GM18909 (cell line): Measurements from ENCODE around the gene ITGB1.
"Not testable (repeated sequence)": the region's sequence is repeated elsewhere in the genome, so short reads cannot be mapped to it uniquely, and the experiment has no call there.

Experiments
- ATAC-seq: cut with Tn5 transposase; IDR thresholded peaks from one replicate; pipeline ENCODE4 v1.9.1; 2021; ENCODE audit warnings: mild to moderate bottlenecking; ENCODE audit not compliant: unreplicated experiment, poor library complexity

Gene ITGB1

DNA sequence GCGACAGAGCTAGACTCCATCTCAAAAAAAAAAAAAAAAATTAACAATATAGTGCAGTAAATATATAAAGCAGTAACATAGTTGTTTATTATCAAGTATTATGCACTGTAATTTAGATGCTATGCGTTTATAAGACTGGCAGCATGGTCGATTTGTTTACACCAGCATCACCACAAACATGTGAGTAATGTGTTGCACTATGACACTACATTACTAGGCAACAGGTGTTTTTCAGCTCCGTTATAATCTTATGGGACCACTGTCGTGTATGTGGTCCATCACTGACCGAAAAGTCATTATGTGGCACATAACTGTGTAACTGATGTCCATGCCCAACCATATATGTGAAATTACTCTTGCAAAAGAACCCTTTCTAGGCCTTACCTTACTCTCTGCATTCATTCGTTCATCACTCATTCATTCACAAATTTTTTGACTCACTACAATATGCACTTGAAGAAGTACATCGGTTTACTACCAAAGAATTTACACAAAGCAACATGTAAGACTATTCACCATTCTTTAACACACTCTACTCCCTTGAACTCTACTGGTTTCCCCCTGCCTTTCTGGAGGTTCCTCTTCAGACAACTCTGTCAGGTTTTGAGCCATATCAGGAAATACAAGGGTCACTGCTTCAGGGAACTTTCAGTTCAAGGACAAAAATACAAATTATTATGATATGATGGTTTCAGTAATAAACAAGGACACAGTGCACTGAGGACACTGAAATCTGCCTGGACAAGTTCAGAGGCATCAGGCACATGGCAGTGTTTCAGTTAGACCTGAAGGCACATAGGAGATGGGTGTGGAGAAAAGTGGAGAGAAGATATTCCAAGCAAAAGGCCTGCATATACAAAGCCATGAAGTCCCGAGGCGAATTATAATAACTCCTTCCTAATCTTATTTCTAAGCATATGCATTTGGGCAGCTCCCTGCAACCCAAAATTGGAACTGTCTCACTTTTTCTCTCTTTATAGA, 17.4 kb downstream of the ITGB1 start:
- ATAC-seq: no peak

DNA sequence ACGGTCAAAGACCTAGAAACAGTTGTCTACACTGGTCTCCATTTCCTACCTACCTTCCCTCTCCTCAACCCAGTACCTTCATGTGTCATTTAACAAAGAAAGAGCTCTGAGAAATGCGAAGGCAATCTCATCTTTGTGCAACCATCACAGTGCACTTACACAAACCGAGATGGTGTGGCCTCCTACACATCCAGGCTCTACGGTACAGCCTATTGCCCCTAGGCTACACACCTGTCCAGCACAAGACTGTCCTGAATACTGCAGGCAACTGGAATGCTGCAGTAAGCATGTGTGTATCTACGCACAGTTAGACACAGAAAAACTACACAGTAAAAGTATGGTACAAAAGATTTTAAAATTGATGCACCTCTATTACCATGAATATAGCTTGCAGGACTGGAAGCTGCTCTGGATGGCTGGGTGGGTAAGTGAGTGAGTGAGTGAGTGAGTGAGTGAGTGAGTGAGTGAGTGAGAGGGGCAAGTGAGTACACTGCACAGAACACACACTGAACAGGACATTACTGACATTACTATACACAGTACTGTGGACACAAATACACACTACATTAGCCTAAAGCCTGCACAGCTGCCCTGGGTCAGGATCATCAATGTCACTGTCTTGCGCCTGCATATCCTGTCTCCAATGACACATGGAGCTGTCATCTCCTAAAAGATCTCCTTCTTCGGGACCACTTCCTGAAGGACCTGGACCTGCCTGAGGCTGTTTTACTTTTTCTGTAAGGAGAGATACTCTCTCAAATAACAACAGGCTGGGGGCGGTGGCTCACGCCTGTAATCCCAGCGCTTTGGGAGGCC, 18.5 kb downstream of the ITGB1 start:
- ATAC-seq: no peak

DNA sequence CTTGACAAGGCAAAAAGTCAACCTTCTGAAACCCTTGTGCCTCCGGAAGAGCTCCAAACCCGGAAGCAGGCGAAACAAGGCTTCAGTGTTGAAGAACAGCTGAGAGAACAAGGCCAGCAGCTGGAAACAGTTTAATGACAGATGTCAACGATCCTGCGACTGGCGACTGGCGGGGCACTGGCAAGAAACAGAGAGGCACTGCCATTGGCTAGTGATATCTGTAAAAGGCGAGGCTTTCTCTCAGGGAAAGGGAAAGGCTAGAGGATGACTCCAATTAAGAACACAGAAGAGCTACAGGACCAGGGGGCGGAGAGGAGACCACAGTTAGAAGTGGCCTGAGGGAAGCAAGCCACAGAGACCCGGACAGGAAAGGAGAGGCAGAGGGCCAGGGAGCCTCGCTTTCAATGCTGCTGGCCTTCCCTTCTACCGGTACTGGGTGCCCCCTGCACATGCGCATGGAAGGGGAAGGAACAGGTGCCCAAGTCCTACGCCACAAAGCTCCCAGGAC, 19.4 kb downstream of the ITGB1 start:
- ATAC-seq: no peak

- no peak for ATAC-seq
Measured at GRCh38 chr10:32937911-32938424, 20.1 kb downstream of the ITGB1 start.

- ATAC-seq: no peak
Measured at GRCh38 chr10:32932225-32932729, 25.8 kb downstream of the ITGB1 start.

- ATAC-seq: no peak
Measured at GRCh38 chr10:32931593-32931992, 26.4 kb downstream of the ITGB1 start.

DNA sequence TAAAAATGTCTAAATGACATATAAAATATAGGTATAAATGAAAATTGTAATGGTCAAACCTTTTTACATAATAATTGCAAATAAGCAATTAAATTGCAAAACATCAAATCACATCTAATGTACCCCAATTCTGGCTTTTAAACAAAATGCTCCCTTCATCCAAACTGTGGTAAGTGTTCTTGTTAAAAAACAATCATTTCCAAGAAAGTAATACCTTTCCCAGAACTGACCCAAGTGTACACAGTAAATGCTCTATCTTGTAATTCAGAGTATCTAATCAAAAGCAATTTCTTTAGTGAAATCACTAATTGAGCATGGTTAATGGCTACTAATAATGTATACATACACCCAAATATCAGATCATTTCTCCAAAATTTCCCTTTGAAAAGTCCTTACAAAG, 28.0 kb downstream of the ITGB1 start:
- ATAC-seq: no peak

DNA sequence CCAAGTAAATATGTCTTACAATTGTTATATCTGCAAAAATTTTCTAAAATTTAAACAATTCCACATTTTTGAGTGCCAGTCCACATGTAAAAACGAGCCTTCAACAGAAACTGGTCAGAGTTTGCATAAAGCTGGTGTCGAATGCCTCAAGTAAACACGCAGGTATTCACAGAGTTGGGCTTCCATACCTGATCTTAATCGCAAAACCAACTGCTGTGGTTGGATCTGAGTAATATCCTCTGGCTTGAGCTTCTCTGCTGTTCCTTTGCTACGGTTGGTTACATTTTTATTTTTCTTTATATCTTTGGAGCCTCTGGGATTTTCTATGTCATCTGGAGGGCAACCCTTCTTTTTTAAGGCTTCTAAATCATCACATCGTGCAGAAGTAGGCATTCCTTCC, 28.4 kb downstream of the ITGB1 start:
- ATAC-seq: no peak

GRCh38 chr10:32927750-32928149, 30.3 kb downstream of the ITGB1 start:
- ATAC-seq: no peak

GRCh38 chr10:32923849-32924248, 34.2 kb downstream of the ITGB1 start:
- no peak for ATAC-seq

- no peak for ATAC-seq
Measured at GRCh38 chr10:32923134-32923533, 34.9 kb downstream of the ITGB1 start.

GRCh38 chr10:32922170-32922569, 35.9 kb downstream of the ITGB1 start:
- no peak for ATAC-seq

GRCh38 chr10:32917817-32918216, 40.2 kb downstream of the ITGB1 start:
- ATAC-seq: not testable (repeated sequence)

DNA sequence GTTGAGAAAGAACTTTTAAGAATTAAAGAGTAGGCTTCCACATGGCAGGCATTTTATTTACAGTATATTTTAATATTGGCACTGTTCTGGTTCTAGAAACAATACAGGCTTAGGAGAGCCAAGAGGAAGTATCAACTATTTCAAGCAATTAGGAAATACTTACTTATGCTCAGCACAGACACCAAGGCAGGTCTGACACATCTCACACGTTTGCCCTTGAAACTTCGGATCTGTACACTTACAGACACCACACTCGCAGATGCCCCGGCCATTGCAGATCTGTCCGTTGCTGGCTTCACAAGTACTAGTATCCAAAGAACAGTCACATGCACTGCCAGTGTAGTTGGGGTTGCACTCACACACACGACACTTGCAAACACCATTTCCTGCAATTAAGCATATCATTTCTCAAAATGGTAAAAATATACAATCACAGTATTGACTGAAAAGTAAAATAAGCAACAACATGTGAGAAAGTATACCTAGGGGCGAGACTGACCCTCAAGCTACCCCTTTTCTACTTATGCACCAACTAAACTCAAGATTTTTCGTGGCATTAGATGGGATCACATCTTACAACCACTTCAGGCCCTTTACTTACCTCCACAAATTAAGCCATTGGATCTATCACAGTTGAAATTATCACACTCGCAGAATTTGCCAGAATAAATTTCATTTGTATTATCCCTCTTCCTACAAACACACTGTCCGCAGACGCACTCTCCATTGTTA, 46.6 kb downstream of the ITGB1 start:
- no peak for ATAC-seq

GRCh38 chr10:32909970-32910369, 48.1 kb downstream of the ITGB1 start:
- not testable (repeated sequence) for ATAC-seq

DNA sequence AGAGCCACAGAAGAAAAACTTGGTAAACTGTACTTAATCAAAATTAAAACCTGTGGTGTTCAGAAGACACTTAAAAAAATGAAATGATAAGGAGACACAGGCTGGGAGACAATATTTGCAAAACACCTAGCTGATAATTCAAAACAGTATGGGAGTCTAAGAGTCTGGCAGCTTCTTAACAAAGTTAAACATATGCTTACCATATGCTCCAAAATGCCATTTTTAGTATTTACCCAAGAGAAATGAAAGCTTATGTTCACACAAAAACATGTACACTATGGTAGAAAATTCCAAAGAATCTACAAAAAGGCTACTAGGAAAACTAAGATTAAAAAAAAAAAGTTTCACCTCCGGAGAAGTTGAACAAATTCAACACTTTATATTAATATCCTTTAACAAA, 48.6 kb downstream of the ITGB1 start:
- no peak for ATAC-seq

DNA sequence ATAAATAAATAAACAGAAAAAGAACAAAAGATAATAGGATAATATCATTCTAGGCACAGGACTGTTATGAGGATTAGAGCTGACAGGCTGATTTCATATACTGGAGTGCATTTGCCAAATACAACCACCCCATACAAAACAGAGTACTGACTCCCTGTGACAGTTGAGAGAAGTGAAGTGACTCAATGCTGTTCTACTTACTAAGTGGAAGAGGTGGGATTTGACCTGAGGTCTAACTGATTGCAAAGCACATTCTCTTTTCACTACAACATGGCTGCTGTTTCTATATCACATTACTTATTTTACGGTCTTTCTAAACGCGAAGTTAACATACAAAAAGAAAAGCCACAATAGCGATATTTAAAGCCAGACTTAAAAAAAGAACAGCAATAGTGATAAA, 51.4 kb downstream of the ITGB1 start:
- ATAC-seq: no peak

DNA sequence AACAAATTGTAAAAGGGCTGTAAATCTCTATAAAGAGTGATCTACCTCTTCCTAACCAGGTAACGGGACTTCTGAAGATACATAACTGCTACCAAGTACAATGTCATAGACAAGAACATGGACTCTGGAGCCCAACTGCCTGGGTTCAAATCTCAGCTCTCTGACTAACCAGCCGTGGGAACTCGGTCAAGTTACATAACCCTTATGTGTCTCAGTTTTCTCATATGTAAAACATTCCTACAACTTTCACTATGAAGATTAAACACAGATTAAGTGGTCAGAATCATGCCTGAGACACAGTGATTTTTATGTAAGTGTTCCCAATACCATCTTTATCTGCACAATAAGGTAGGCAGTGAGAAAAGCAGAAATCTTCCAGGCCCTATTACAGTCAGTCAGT, 52.6 kb downstream of the ITGB1 start:
- no peak for ATAC-seq

DNA sequence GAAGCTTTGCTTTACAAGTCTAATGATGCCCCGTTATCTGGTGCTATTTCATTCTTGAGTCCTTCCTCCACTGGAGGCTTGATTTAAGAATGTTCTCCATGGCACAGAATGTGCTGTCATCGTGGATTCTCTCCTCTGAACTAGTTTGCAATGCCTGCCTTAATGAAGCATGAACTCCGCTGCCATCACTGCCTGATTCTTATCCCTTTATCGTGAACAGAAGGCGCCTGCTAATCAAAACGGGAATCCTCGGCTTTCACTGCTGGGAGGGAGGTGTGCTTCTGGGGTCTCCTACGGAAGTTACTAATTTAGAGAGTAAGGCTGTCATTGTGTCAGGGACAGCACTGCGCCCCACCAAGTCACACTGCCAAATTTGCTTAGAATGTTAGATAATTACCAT, 56.2 kb downstream of the ITGB1 start:
- no peak for ATAC-seq
